CD4-positive, alpha-beta memory T cell (primary cell): ENCODE results near the gene BBS4. TPM values are rescaled to one million over a fixed set of nuclear protein-coding genes. Genes with fewer than 3 reads are reported as not detected.
"Not testable (repeated sequence)": the region's sequence is repeated elsewhere in the genome, so short reads cannot be mapped to it uniquely, and the experiment has no call there.

Experiments
- CTCF ChIA-PET: fragments of 350-600 bp; sonication (Branson Sonifier 250); formaldehyde crosslinking; loops from one replicate; lab custom pipeline; 2021; ENCODE audit warnings: inconsistent platforms; ENCODE audit not compliant: partially characterized antibody; lab: Charles Lee
- POLR2A ChIA-PET: fragments of 350-600 bp; sonication (Branson Sonifier 250); formaldehyde crosslinking; loops from one replicate; lab custom pipeline; 2021; ENCODE audit not compliant: partially characterized antibody; lab: Charles Lee
- DNase-seq, 5 donors: peaks; one replicate each; pipeline versions ENCODE4 v3.0.0 to v3.0.0-alpha.2; 2020 to 2022; ENCODE audit warnings: mixed read lengths in 1 of 5
- H3K27ac ChIP-seq: one replicate; pipeline ENCODE4 v1.7.0; 2013; ENCODE audit warnings: low read depth, low read length
- H3K27me3 ChIP-seq: 2 replicates; pipeline ENCODE4 v1.7.0; 2013; ENCODE audit warnings: mild to moderate bottlenecking, low read length, moderate library complexity; ENCODE audit not compliant: insufficient read depth
- H3K36me3 ChIP-seq: 2 replicates; pipeline ENCODE4 v1.7.0; 2013; ENCODE audit warnings: mild to moderate bottlenecking, low read length, moderate library complexity; ENCODE audit not compliant: insufficient read depth
- H3K4me1 ChIP-seq: 2 replicates; pipeline ENCODE4 v1.7.0; 2013; ENCODE audit warnings: mild to moderate bottlenecking, low read length, moderate library complexity; ENCODE audit not compliant: insufficient read depth
- H3K4me3 ChIP-seq, 2 donors: one replicate each; pipeline ENCODE4 v1.7.0; 2013; ENCODE audit warnings: low read length in 2 of 2, mild to moderate bottlenecking in 1 of 2
- H3K9me3 ChIP-seq, 2 donors: one replicate each; pipeline ENCODE4 v1.7.0; 2013; ENCODE audit warnings: low read length in 2 of 2, control low read depth in 1 of 2; ENCODE audit not compliant: control insufficient read depth in 1 of 2
- H3K27ac Mint-ChIP-seq, 7 donors: one replicate each; pipeline ENCODE4 v1.8.0; 2020 to 2021; ENCODE audit warnings: mixed read lengths in 7 of 7, mild to moderate bottlenecking in 6 of 7, inconsistent platforms in 3 of 7, moderate library complexity in 3 of 7
- H3K27me3 Mint-ChIP-seq, 2 donors: one replicate each; pipeline ENCODE4 v1.8.0; 2020 to 2021; ENCODE audit warnings: mixed read lengths in 2 of 2
- H3K36me3 Mint-ChIP-seq, 2 donors: one replicate each; pipeline ENCODE4 v1.8.0; 2020 to 2021; ENCODE audit warnings: mixed read lengths in 2 of 2, inconsistent platforms in 1 of 2, mild to moderate bottlenecking in 1 of 2
- H3K4me1 Mint-ChIP-seq, 4 donors: one replicate each; pipeline ENCODE4 v1.8.0; 2020 to 2021; ENCODE audit warnings: mixed read lengths in 4 of 4, mild to moderate bottlenecking in 1 of 4
- H3K4me3 Mint-ChIP-seq, 8 donors: one replicate each; pipeline ENCODE4 v1.8.0; 2020 to 2021; ENCODE audit warnings: mixed read lengths in 8 of 8, mild to moderate bottlenecking in 7 of 8, moderate library complexity in 6 of 8, inconsistent platforms in 3 of 8
- H3K9me3 Mint-ChIP-seq, 8 donors: one replicate each; pipeline ENCODE4 v1.8.0; 2020 to 2021; ENCODE audit warnings: mixed read lengths in 8 of 8, mild to moderate bottlenecking in 5 of 8, inconsistent platforms in 3 of 8, moderate library complexity in 1 of 8
- intact Hi-C: fragments of 100-400 bp; cut with micrococcal nuclease; formaldehyde crosslinking; loops from one replicate; pipeline ENCODE4 v1.15.1; 2023
- polyA plus RNA-seq, 2 donors: library from polyadenylated mRNA; unstranded; fragments of 300-500 nt; fragmentation: Illumina TruSeq; gene quantifications; one replicate each; pipeline ENCODE4 v1.2.3, GENCODE V29; 2021
- total RNA-seq, 2 experiments: library from RNA; stranded (reverse); gene quantifications; one replicate each; pipeline ENCODE4 v1.2.3, GENCODE V29; 2021

Gene BBS4, protein sequence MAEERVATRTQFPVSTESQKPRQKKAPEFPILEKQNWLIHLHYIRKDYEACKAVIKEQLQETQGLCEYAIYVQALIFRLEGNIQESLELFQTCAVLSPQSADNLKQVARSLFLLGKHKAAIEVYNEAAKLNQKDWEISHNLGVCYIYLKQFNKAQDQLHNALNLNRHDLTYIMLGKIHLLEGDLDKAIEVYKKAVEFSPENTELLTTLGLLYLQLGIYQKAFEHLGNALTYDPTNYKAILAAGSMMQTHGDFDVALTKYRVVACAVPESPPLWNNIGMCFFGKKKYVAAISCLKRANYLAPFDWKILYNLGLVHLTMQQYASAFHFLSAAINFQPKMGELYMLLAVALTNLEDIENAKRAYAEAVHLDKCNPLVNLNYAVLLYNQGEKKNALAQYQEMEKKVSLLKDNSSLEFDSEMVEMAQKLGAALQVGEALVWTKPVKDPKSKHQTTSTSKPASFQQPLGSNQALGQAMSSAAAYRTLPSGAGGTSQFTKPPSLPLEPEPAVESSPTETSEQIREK
- 10 to 100 TPM; 19.1 to 22.2 TPM for total RNA-seq
- 10 to 100 TPM in 1 of 2 donors, 1 to 10 TPM in 1; 7.7 to 13.8 TPM for polyA plus RNA-seq

DNA sequence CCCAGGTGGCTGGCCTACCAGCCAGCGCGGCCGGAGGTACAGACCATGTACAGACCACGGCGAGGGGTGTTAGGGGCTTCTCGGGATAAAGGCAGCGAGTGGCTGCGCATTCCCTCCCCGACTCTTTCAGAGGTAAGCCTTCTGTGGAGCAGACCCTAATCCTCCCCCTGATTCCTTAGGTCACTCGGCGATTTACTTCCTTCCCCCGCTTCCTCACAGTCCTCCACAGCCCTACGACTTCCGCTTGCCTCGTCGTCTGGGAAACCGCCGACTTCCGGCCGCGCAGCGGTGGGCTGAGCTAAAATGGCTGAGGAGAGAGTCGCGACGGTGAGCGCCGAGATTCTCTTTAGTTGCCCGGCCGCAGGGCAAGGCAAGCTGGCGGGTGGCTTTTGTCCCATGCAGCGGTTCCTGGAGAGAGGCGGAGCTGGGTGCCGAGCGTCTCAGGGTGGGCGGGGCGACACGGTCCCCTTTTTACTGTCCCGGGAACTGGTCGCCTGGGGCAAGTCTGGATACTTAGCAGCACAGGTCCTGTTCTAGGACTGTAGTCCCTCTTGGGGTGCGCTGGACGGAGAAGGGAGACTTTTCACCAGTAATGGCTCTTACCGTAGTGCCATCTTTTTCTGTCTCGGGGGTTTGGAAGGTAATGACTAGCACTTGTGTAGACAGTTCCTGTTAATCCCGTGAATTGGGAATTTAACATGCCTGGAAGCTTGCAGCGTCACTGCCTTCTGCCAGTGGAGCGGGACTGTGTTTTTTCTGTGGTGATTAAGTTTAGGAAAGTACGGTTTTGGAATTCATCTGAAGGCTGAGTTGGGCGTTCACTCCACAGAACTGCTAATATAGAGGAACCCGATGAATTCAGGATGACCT is at the start of gene BBS4, which contains the start of gene HIGD2B:
TSS of gene BBS4 (plus strand) at position 283 of the 870 bp plus-strand sequence. CDS start at position 304, 21 bp downstream.
TSS of gene HIGD2B (minus strand) at position 258 of the 870 bp plus-strand sequence. CDS start 9,808 bp downstream, outside the sequence.
- H3K4me1 Mint-ChIP-seq, result peaks cover 10 to 21% (median 16%) of the 10 kb centered on the region in 4 donors
- POLR2A ChIA-PET, result interaction anchor here (0.6 to 1.8 kb wide), 6 partner anchors 15 to 310 kb away, joined by 3 to 7 read pairs (median 3); partner anchors contain the start of gene HEXA
- peak; percentile 81 to 86 (median 83) for DNase-seq

GRCh38 chr15:72636519-72637282 is 49.3 kb upstream of the BBS4 start:
- CTCF ChIA-PET, intact Hi-C loops, POLR2A ChIA-PET, H3K27ac ChIP-seq, H3K27ac Mint-ChIP-seq, H3K4me1 ChIP-seq, H3K27me3 Mint-ChIP-seq, H3K9me3 Mint-ChIP-seq, H3K36me3 ChIP-seq, H3K4me1 Mint-ChIP-seq, H3K9me3 ChIP-seq, H3K4me3 ChIP-seq, H3K36me3 Mint-ChIP-seq, H3K27me3 ChIP-seq: not testable (repeated sequence)
- peak overlapping the region in 5 of 8 donors; percentile 18 to 68 (median 41) for H3K4me3 Mint-ChIP-seq
- DNase-seq, result peak; percentile 43 to 55 (median 48)

More for the DNA sequence above, at the start of gene BBS4, which contains the start of gene HIGD2B:
- H3K4me1 ChIP-seq, result peaks cover 15% of the 10 kb centered on the region
- no peaks in the 10 kb centered on the region for H3K27me3 ChIP-seq
- peak within 1 kb of the TSS; percentile 76 for H3K27ac ChIP-seq
- intact Hi-C loops, result loop anchor here (1.0 to 10.0 kb wide), 5 partner anchors 98 to 371 kb away; partner anchors contain the start of genes ARIH1, HEXA and NEO1
- H3K9me3 ChIP-seq, result no peaks in the 10 kb centered on the region
- Mint-ChIP-seq H3K36me3 (peaks cover 0 to 11% of the 10 kb centered on the region in 2 donors), H3K4me3 (peak within 1 kb of the TSS; percentile 94 to 99 (median 98)), H3K27me3 (no peaks in the 10 kb centered on the region), H3K27ac (peak within 1 kb of the TSS; percentile 88 to 99 (median 97)), H3K9me3 (no peaks in the 10 kb centered on the region)
- peak within 1 kb of the TSS; percentile 95 to 97 for H3K4me3 ChIP-seq
- H3K36me3 ChIP-seq, result no peaks in the 10 kb centered on the region
- CTCF ChIA-PET, result interaction anchor here (0.6 to 1.8 kb wide), 5 partner anchors 15 to 395 kb away, joined by 3 to 5 read pairs (median 3); no protein-coding TSS in a partner anchor

GRCh38 chr15:72639759-72640483 is 46.1 kb upstream of the BBS4 start:
- H3K9me3 Mint-ChIP-seq, H3K27me3 Mint-ChIP-seq, H3K4me1 Mint-ChIP-seq, H3K4me3 Mint-ChIP-seq, H3K9me3 ChIP-seq, CTCF ChIA-PET, H3K36me3 ChIP-seq, DNase-seq, H3K4me3 ChIP-seq, H3K27ac Mint-ChIP-seq, H3K36me3 Mint-ChIP-seq, intact Hi-C loops, H3K27ac ChIP-seq, H3K4me1 ChIP-seq, POLR2A ChIA-PET, H3K27me3 ChIP-seq: not testable (repeated sequence)

GRCh38 chr15:72642271-72642670 is 43.7 kb upstream of the BBS4 start:
- H3K36me3 ChIP-seq, H3K27me3 Mint-ChIP-seq, H3K27ac ChIP-seq, POLR2A ChIA-PET, H3K9me3 Mint-ChIP-seq, H3K4me1 ChIP-seq, intact Hi-C loops, H3K4me1 Mint-ChIP-seq, DNase-seq, H3K27me3 ChIP-seq, H3K4me3 Mint-ChIP-seq, H3K4me3 ChIP-seq, CTCF ChIA-PET, H3K9me3 ChIP-seq, H3K27ac Mint-ChIP-seq, H3K36me3 Mint-ChIP-seq: not testable (repeated sequence)

DNA sequence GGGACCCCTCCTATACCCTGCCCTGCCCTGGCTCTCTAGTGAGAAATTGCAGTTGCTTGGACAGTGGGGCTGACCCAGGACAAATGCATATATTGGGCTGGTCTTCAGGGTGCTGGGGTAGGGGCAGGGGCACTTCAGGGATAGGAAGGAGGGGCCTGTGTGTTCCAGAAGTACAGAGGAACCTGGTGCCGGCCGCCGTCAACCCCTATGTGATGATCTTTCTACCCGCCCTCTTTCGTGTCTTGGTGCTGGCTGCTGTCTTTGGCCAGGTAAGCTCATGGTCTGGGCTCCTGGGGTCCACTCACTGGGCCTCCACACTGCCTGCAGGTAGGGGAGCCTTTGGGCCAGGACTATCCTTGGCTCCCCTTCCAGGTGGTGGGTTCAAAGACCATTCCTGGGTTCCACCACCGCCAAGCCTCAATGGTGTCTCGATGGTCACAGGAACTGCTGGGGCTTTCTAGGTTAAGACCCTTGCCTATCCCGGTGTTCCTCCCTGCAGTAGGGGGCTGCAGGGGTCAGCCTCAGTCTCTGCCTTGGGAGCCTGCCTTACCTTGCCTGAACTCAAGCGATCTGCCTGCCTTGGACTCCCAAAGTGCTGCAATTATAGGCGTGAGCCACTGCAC is 37.3 kb upstream of the BBS4 start:
- H3K4me1 ChIP-seq, H3K27me3 ChIP-seq, POLR2A ChIA-PET, H3K27me3 Mint-ChIP-seq, H3K4me3 Mint-ChIP-seq, H3K9me3 Mint-ChIP-seq, CTCF ChIA-PET, H3K27ac Mint-ChIP-seq, H3K36me3 Mint-ChIP-seq, H3K27ac ChIP-seq, H3K36me3 ChIP-seq, H3K9me3 ChIP-seq, DNase-seq, H3K4me1 Mint-ChIP-seq, H3K4me3 ChIP-seq, intact Hi-C loops: not testable (repeated sequence)

DNA sequence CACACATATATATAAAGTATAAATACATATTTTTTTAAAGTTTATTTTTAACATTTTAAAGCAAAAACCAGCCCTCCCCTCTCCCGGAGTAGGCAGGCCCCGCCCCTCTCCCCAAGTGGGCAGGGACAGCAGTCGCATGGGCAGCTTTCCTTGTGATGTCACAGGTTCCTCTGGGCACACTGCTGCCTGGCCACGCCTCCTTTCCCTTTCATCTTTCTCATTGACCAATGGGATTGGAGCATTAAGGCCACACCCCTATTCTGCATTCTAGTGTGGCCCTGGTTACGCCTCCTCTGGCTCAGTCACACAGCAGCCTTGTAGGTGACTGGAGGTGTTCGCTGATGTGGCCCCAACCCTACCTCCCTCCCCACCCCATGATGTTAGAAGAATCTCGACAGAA is 31.6 kb upstream of the BBS4 start, which contains the start of gene GOLGA6B:
TSS of gene GOLGA6B (plus strand) at position 301 of the 400 bp plus-strand sequence. CDS start at position 342, 41 bp downstream.
- H3K4me3 ChIP-seq, H3K36me3 ChIP-seq, H3K9me3 Mint-ChIP-seq, H3K9me3 ChIP-seq, H3K27ac ChIP-seq, H3K4me3 Mint-ChIP-seq, H3K27me3 Mint-ChIP-seq, POLR2A ChIA-PET, intact Hi-C loops, CTCF ChIA-PET, H3K4me1 Mint-ChIP-seq, DNase-seq, H3K27me3 ChIP-seq, H3K27ac Mint-ChIP-seq, H3K4me1 ChIP-seq, H3K36me3 Mint-ChIP-seq: not testable (repeated sequence)
